NCI-H345 treated with DMSO at 0.1 percent for 48 hours (cell line): ENCODE measurements around the gene AP1G2.

ENCODE experiments used
- DNase-seq: peaks from one replicate; lab custom pipeline; 2025; ENCODE audit not compliant: unreplicated experiment; lab: John Stamatoyannopoulos, UW

AP1G2 gene

DNA sequence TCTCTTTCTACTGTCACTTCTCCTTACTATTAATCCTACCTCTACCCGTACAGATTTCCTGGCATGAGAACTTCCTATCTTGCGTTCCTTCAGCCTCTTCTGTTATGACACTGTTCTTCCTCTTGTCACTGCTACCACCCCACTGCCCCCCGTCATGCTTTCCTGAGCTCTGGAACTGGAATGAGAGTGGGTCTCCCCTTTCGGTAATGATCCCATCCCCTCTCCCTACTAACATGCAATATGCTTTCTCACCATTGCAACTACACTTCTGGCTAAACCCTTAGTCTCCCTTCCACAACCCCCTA, 4.9 kb upstream of the AP1G2 start:
- no peak for DNase-seq

DNA sequence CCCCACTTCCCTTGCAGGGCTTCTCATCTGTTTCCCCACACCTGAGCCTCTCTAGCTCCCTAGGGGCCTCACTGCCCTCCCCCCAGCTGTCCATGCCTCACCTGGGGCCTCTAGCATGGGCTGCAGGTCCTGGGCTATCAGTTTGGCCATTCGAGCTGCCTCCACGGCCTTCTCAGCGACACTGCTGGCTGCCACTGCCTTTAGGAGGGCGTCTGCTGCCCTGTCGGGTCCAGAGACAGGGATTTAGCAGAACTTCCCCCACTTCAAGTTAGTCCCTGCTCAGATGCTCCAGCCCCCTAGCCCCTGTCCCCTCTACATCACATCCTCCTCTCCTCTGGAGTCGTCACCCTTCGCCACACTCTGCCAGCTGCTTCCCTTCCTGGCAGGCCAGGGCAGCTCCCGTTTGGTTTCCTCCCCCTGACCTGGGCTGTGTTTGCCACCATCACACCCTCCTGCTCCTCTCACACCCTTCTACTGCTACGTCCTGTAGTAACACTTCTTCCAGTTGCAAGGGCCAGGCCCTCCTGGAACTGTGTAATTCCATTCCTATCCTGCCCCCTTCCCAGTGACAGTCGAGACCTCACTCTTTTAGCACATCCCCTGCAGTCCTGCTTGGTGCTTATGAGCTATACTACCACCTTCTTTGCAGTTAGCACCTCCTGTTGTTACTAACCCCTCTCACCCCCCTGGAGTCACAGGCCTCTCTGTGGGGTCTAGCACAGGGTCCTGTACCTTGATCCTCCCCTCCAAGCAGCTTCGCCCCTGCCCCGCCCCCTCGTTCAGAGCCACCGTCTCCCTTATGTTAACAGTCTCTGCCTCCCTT, 4.3 kb upstream of the AP1G2 start:
- DNase-seq = no peak

DNA sequence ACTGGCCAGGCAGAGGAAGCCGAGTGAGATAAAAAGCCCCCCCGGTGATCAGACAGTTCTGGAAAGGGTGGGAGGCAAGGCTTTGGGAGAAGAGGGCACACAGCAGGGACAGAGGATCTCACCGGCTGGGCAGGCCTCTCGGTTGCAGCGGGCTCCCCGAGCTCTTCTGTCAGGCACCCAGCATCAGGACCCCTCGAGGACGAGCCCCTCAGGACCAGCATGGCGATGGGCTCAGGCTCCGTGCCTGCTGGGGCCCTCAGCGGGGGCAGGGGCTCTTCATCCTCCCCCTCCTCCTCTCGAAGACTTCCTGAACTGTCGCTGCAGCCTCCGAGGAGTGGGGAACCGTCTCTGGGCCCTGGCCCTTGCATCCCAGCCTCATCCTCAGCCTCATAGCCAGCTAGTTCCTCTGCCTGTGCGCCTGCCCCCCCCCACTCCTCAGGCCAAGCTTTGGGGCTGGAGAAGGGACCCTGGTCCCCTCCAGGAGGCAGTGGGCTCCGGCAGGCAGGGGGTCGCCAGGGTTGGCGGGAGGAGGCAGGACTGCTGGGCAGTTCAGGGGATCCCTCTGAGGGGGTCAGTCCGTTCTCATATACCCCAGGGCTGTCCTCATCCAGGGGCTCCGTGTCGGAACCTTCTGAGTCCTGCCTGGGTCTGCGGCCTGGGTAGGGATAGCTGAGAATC, 3.4 kb upstream of the AP1G2 start:
- DNase-seq = no peak

- no peak for DNase-seq
Observed at GRCh38 chr14:23569443-23570151, 2.0 kb upstream of the AP1G2 start.

GRCh38 chr14:23568600-23569331, 1.2 kb upstream of the AP1G2 start:
- no peak for DNase-seq

- DNase-seq = no peak
Observed at GRCh38 chr14:23568021-23568599, 519 bp upstream of the AP1G2 start.

DNA sequence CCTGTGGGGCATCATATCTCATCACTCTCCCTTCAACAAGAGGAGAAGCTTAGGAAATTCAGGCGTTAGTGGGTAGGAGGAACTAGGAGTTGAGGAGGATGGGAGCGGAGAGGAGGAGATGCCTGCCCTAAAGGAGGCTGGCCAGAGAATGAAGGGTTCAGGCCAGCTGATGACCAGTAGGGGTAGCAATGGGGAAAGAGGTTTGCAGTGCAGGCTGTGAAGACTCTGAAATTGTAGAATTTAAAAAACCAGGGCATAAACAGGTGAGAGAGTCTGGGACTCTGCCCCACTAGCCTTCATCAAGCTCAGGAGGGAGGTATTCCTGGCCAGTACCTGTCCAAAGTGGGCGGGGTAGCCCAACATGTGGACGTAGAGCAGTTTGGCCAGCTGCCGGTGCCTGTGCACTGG, 809 bp downstream of the AP1G2 start:
- DNase-seq = no peak

- no peak for DNase-seq
Observed at GRCh38 chr14:23566112-23566777, 1.3 kb downstream of the AP1G2 start.

GRCh38 chr14:23565626-23566025, 2.0 kb downstream of the AP1G2 start:
- no peak for DNase-seq

DNA sequence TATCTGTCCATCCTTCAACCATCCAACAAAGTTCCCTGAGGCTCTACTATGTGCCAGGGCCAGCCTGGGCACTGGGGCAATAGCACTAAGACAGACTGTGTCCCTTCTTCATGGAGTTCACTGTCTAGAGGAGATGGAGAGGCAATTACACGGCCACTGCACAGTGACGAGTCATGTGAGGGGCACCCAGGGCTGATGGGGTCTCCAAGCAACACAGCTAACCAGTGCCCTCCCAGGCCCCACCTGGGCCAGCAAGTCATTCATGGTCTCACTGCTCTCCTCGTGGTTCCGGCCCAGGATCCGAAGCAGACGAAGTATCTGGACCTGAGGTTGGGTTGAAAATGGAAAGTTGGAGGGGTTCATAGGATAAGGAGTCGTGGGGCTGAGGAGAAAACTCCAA, 2.7 kb downstream of the AP1G2 start:
- no peak for DNase-seq

DNA sequence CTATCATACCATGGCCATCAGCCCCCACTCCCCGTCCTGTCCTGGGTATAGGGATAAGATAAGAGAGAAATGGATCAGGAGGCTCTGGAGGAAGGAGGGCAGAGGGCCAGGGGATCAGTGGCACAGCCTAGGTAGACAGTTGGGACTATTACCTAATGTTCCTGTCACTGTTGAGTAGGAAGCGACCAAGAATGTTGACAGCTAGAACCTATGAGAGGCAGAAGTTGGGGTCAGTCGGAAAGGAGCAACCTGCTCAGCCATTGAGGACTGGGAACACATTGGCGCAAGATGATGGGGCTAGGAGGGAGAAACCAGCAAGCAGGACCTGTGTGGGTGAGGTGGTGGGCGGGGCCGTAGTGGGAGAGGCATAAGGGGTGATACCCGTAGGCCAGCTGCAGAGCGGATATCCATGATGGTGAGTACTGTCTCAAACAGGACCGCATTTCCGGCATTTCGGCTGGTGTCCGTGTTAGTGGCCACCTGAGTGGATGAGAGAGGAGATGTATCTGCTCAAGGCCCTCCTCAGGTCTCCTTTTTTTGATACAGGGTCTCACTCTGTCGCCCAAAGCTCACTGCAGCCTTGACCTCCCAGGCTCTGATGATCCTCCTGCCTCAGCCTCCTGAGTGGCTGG, 3.3 kb downstream of the AP1G2 start:
- no peak for DNase-seq

- no peak for DNase-seq
Observed at GRCh38 chr14:23563473-23564180, 4.0 kb downstream of the AP1G2 start.

DNA sequence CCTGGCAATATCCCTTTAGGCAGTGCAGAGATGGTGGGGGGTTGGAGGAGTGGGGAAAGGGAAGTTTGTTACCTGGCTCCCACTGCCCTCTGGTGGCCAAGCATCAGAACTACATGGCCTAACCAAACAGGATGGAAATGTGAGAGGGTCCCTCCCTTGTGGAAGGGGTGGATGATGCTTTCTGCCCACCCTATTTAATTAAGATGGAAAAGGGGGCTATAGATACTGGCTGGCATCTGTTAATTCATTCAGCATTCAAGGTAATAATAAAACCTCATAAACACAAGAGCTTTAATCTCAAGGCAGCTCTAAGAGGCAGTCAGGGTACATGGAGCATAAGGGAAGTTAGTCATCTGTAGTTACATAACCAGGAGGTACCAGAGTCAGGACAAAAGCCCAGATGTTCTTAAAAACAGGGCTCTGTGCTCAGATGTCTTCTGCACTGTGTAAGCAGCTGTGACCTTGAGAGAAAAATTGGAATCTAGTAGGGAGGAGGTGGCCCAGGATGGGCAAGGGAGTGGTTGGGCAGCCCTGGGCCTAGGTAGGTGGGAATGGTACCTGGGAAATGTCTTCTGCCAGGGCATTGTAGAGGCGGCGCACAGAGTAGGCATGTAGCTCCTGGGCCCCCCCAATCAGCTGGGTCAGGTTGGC, 4.6 kb downstream of the AP1G2 start:
- peak; percentile 45 for DNase-seq

DNA sequence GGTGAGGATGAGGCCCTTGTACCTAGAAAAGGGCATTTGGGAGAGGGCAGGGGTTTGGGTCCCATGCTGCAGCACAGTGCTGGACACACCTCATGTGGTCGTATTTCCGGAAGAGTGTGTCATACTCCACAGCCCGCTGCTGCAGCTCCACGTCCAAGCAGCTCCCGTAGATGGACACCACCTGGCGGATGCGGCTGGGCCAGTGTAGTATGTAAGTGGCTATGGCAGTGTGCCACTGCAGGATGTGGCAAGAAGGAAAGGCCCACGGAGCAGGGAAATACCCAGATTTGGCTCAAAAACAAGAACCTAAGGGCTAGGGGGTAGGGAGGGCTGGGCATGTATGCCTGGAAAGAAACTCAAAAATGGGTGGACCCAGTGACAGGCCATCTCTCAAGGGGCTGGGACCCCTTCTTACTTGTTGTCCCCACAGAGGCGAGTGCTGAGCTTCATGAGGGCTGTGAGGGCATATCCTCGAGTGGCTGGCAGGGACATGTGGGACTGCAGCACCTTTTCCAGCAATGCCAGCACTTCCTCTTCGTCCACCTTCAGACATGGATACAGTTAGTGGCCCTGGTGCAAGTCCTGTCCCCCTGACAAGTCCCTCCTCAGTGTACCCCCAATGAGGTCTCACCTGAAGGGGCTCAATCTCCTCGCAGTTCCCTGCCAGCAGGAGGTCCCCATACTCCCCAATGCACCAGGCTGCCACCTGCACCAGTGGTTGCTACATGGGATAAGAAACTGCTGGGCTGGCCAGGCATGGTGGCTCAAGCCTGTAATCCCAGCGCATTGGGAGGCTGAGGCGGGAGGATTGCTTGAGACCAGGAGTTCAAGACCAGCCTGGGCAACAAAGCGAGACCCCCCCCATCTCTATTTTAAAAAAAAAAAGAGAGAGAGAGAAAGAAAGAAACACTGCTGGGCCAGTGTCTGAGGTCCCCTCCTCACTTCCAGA, 5.4 kb downstream of the AP1G2 start:
- DNase-seq = no peak

- no peak for DNase-seq
Observed at GRCh38 chr14:23561259-23561658, 6.3 kb downstream of the AP1G2 start.

DNA sequence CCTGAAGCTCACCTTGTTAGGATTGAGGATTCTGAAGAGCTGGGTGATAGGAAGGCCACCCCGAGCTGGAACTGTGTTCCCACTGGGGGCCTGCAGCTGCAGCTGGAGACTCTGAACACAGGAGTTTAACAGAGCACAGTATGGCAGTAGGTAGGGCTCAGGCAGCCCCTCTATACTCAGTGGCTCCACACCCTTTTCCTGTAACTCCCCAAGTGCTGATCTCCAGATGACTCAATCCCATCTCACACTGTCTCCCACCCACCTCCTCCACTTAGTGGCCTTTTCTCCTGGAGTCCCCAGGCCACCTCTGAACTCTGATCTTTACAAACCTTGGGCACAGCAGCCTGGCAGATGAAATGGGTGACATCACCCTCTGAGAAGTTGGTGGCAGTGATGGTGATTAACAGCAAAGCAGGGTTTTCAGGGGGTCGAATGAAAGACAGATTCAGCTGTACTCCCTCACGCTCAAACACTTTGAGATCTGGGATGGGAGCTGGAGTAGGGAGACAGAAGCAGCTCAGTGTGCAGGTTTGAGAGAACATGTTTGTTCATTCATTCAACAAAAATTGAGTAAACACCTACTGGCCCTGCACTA, 7.6 kb downstream of the AP1G2 start:
- DNase-seq = no peak
